GM04504 (cell line): ENCODE results near the gene ZNF513.
"Not testable (repeated sequence)": the region's sequence is repeated elsewhere in the genome, so short reads cannot be mapped to it uniquely, and the experiment has no call there.

Source experiments
- DNase-seq: peaks from one replicate; pipeline ENCODE4 v3.0.0-alpha.2; 2012; ENCODE audit warnings: low read depth

Gene ZNF513

GRCh38 chr2:27380626-27381545 lies at the start of gene ZNF513:
TSS of gene ZNF513 (minus strand) at chr2:27380734. CDS start at chr2:27380526, 208 bp downstream.
- peak; percentile 90 for DNase-seq

- DNase-seq = peak; percentile 58
These were observed 48.5 kb upstream of the ZNF513 start for GRCh38 chr2:27428978-27429541.

- DNase-seq = peak; percentile 64
These were observed 47.9 kb upstream of the ZNF513 start, which contains the start of gene NRBP1 for GRCh38 chr2:27428213-27428977. TSS of gene NRBP1 (plus strand) at chr2:27428631. CDS start at chr2:27433274, 4,643 bp downstream.

GRCh38 chr2:27427863-27428212 lies 47.3 kb upstream of the ZNF513 start:
- no peak for DNase-seq

- not testable (repeated sequence) for DNase-seq
These were observed 44.5 kb upstream of the ZNF513 start for GRCh38 chr2:27425039-27425438.

GRCh38 chr2:27422958-27423357 lies 42.4 kb upstream of the ZNF513 start:
- no peak for DNase-seq

GRCh38 chr2:27421660-27422250 lies 41.2 kb upstream of the ZNF513 start:
- no peak for DNase-seq

GRCh38 chr2:27420996-27421395 lies 40.5 kb upstream of the ZNF513 start:
- DNase-seq = no peak

- DNase-seq = no peak
These were observed 35.6 kb upstream of the ZNF513 start for GRCh38 chr2:27416151-27416550.

GRCh38 chr2:27412419-27413152 lies 32.1 kb upstream of the ZNF513 start:
- DNase-seq = no peak

- peak; percentile 85 for DNase-seq
These were observed 29.0 kb upstream of the ZNF513 start, which contains the start of gene PPM1G for GRCh38 chr2:27409321-27410073. TSS of gene PPM1G (minus strand) at chr2:27409591. CDS start at chr2:27409422, 169 bp downstream.

- no peak for DNase-seq
These were observed 28.2 kb upstream of the ZNF513 start for GRCh38 chr2:27408601-27409320.

GRCh38 chr2:27407798-27408491 lies 27.4 kb upstream of the ZNF513 start:
- DNase-seq = no peak

GRCh38 chr2:27400348-27401135 lies 20.0 kb upstream of the ZNF513 start:
- no peak for DNase-seq

GRCh38 chr2:27398962-27399361 lies 18.4 kb upstream of the ZNF513 start:
- DNase-seq = no peak

GRCh38 chr2:27393225-27393624 lies 12.7 kb upstream of the ZNF513 start:
- DNase-seq = no peak

GRCh38 chr2:27390822-27391679 lies 10.5 kb upstream of the ZNF513 start:
- no peak for DNase-seq
